ENCODE results near the gene USP32. TPM values are rescaled to one million over a fixed set of nuclear protein-coding genes. Genes with fewer than 3 reads are reported as not detected.

The USP32 gene
- total RNA-seq, 1 donor from 2014 or later = 37.4 TPM

- no peak overlapping the region for H3K27ac Mint-ChIP-seq (ENCODE audit: unreplicated experiment)
- H3K9me3 Mint-ChIP-seq (ENCODE audit: unreplicated experiment) = no peaks in the 10 kb centered on the region
- no peak overlapping the region for H3K4me3 Mint-ChIP-seq (ENCODE audit: unreplicated experiment)
- TF ChIP-seq CTCF (IDR thresholded peaks at IDR 0.05; ENCODE audit: unreplicated experiment) = no peak
- no peaks in the 10 kb centered on the region for H3K27me3 Mint-ChIP-seq (ENCODE audit: unreplicated experiment)
- no peaks in the 10 kb centered on the region for H3K36me3 Mint-ChIP-seq (ENCODE audit: low read depth, unreplicated experiment)
- no peak for DNase-seq (ENCODE audit: low spot score)
- peaks cover 22% of the 10 kb centered on the region for H3K4me1 Mint-ChIP-seq (ENCODE audit: unreplicated experiment)
These were observed 114.7 kb downstream of the USP32 start for GRCh38 chr17:60277258-60277657.

GRCh38 chr17:60269417-60269816 is 122.5 kb downstream of the USP32 start:
- Mint-ChIP-seq H3K9me3 (ENCODE audit: unreplicated experiment) (no peaks in the 10 kb centered on the region), H3K27me3 (ENCODE audit: unreplicated experiment) (no peaks in the 10 kb centered on the region), H3K27ac (ENCODE audit: unreplicated experiment) (peak overlapping the region; percentile 14), H3K4me3 (ENCODE audit: unreplicated experiment) (no peak overlapping the region), H3K36me3 (ENCODE audit: low read depth, unreplicated experiment) (no peaks in the 10 kb centered on the region), H3K4me1 (ENCODE audit: unreplicated experiment) (peaks cover 3% of the 10 kb centered on the region)
- no peak for TF ChIP-seq CTCF (IDR thresholded peaks at IDR 0.05; ENCODE audit: unreplicated experiment)
- no peak for DNase-seq (ENCODE audit: low spot score)

DNA sequence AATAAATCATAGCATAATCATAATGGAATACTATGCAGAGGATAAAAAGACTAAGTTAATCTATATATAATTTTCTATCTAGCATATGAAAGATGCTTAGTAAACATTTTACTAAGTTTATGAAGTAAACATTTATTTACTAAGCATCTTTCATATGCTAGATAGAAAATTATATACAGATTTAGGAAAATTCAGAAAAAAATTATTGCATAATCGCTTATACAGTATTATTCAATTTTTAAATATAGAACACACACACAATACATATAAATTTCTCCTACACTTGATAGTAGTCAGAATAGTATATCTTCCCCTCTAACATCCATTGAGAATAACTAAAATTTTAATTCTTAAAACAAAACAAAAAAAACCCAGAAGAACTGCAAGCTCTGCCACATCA is 131.4 kb downstream of the USP32 start:
- Mint-ChIP-seq H3K27ac (ENCODE audit: unreplicated experiment) (no peak overlapping the region), H3K36me3 (ENCODE audit: low read depth, unreplicated experiment) (no peaks in the 10 kb centered on the region), H3K4me1 (ENCODE audit: unreplicated experiment) (no peaks in the 10 kb centered on the region), H3K9me3 (ENCODE audit: unreplicated experiment) (no peaks in the 10 kb centered on the region), H3K4me3 (ENCODE audit: unreplicated experiment) (no peak overlapping the region), H3K27me3 (ENCODE audit: unreplicated experiment) (peaks cover under 1% of the 10 kb centered on the region)
- no peak for TF ChIP-seq CTCF (IDR thresholded peaks at IDR 0.05; ENCODE audit: unreplicated experiment)
- DNase-seq (ENCODE audit: low spot score) = no peak

DNA sequence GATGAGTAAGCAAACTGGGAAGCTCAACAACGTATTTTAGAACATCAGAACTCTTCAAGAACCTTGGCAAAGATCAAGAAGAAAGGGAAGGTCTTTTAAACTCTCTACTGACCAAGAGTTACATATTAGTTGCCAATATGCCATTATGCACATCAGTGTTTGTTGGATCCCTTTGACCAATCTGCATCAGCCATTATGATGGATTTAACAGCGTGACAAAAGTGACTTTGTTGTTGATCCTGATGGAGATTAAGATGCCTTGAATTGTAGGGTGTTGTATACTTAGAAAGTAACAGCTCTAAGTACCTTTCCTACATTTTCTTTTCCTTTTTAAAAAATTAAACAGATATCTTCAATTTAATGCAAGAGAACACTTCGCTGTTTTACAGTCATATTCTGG is 133.6 kb downstream of the USP32 start:
- TF ChIP-seq CTCF (IDR thresholded peaks at IDR 0.05; ENCODE audit: unreplicated experiment) = no peak
- H3K4me3 Mint-ChIP-seq (ENCODE audit: unreplicated experiment) = no peak overlapping the region
- peaks cover 1% of the 10 kb centered on the region for H3K27me3 Mint-ChIP-seq (ENCODE audit: unreplicated experiment)
- H3K4me1 Mint-ChIP-seq (ENCODE audit: unreplicated experiment) = no peaks in the 10 kb centered on the region
- H3K9me3 Mint-ChIP-seq (ENCODE audit: unreplicated experiment) = no peaks in the 10 kb centered on the region
- no peak for DNase-seq (ENCODE audit: low spot score)
- no peaks in the 10 kb centered on the region for H3K36me3 Mint-ChIP-seq (ENCODE audit: low read depth, unreplicated experiment)
- H3K27ac Mint-ChIP-seq (ENCODE audit: unreplicated experiment) = no peak overlapping the region

- Mint-ChIP-seq H3K4me1 (ENCODE audit: unreplicated experiment) (no peaks in the 10 kb centered on the region), H3K27me3 (ENCODE audit: unreplicated experiment) (peaks cover 1% of the 10 kb centered on the region), H3K4me3 (ENCODE audit: unreplicated experiment) (no peak overlapping the region), H3K9me3 (ENCODE audit: unreplicated experiment) (no peaks in the 10 kb centered on the region), H3K36me3 (ENCODE audit: low read depth, unreplicated experiment) (no peaks in the 10 kb centered on the region), H3K27ac (ENCODE audit: unreplicated experiment) (no peak overlapping the region)
- no peak for DNase-seq (ENCODE audit: low spot score)
- TF ChIP-seq CTCF (IDR thresholded peaks at IDR 0.05; ENCODE audit: unreplicated experiment) = no peak
These were observed 135.8 kb downstream of the USP32 start for GRCh38 chr17:60256174-60256573.
